ENCODE data around the gene MEOX1. TPM values are rescaled to one million over a fixed set of nuclear protein-coding genes. Genes with fewer than 3 reads are reported as not detected.

Gene MEOX1
- total and polyA plus RNA-seq, 8 donors: 1.2 to 5.1 (median 2.6) TPM; not detected in 3

DNA sequence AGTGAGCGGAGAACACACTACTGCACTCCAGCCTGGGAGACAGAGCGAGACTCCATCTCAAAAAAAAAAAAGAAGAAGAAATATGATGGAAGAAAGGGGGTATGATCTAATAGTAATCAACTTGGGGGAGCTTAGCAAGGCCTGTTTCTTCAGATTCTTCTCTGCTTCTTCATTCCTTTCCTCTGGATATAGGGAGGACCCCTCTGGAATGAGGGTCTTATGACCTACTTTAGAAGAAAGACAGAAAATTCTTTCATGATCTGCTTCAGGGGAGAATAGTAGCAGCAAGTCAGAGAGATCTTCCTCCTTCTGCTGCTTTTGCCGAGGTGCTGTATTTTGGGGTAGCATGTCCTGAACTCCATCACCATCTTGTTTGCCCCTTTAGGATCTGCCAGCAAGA is 70.7 kb downstream of the MEOX1 start:
- WGBS, 5 donors: 87 to 98% (median 97%) methylated on average over 3 of the region's 3 CpGs
- Histone ChIP-seq H3K27ac (peak overlapping the region in 4 of 5 donors; percentile 53 to 85 (median 76)), H3K36me3 (no peaks in the 10 kb centered on the region), H3K9me3 (no peaks in the 10 kb centered on the region), H3K27me3 (no peaks in the 10 kb centered on the region), H3K4me1 (peaks cover 3 to 14% (median 10%) of the 10 kb centered on the region in 4 donors), H3K4me3 (no peak overlapping the region)
- intact Hi-C loops (cut with DNase I; ENCODE audit: low total_unique reads): no loop called here
- TF ChIP-seq POLR2AphosphoS5 (IDR thresholded peaks at IDR 0.05) (no peak), POLR2A (IDR thresholded peaks at IDR 0.05) (no peak), EP300 (IDR thresholded peaks at IDR 0.05) (no peak)
- TF ChIP-seq, protein P1, sequence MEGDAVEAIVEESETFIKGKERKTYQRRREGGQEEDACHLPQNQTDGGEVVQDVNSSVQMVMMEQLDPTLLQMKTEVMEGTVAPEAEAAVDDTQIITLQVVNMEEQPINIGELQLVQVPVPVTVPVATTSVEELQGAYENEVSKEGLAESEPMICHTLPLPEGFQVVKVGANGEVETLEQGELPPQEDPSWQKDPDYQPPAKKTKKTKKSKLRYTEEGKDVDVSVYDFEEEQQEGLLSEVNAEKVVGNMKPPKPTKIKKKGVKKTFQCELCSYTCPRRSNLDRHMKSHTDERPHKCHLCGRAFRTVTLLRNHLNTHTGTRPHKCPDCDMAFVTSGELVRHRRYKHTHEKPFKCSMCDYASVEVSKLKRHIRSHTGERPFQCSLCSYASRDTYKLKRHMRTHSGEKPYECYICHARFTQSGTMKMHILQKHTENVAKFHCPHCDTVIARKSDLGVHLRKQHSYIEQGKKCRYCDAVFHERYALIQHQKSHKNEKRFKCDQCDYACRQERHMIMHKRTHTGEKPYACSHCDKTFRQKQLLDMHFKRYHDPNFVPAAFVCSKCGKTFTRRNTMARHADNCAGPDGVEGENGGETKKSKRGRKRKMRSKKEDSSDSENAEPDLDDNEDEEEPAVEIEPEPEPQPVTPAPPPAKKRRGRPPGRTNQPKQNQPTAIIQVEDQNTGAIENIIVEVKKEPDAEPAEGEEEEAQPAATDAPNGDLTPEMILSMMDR (IDR thresholded peaks at IDR 0.05): no peak
- no peak for DNase-seq

Small RNAs within 50 kb of the gene (small RNA-seq; reads per million reads assigned to genes)
- 0 reads per million in 4 donors for gene RF00017

Other genes starting within 250 kb of the MEOX1 start
- 100 to 1,000 TPM in 1 of 5 donors, 10 to 100 TPM in 3, 1 to 10 TPM in 1; 9.8 to 137 (median 28.6) TPM for gene DHX8, start 177.9 kb downstream of the MEOX1 start, total RNA-seq
- gene DHX8, start 177.9 kb downstream of the MEOX1 start, polyA plus RNA-seq: 10 to 100 TPM in 2 of 3 donors, 1 to 10 TPM in 1; 9.2 to 36.0 (median 13.8) TPM
- gene ETV4, start 115.6 kb downstream of the MEOX1 start, total RNA-seq: 1 to 10 TPM in 2 of 5 donors, under 1 TPM in 2, not detected in 1; 0.58 to 3.1 (median 1.0) TPM
- gene ETV4, start 115.6 kb downstream of the MEOX1 start, polyA plus RNA-seq: 1 to 10 TPM in 2 of 3 donors, not detected in 1; 1.6 to 4.4 TPM
- gene SOST, start 96.9 kb upstream of the MEOX1 start, total RNA-seq: not detected
- not detected for gene SOST, start 96.9 kb upstream of the MEOX1 start, polyA plus RNA-seq
- 10 to 100 TPM; 33.0 to 97.8 (median 88.8) TPM for gene DUSP3, start 117.1 kb upstream of the MEOX1 start, total RNA-seq
- gene DUSP3, start 117.1 kb upstream of the MEOX1 start, polyA plus RNA-seq: 10 to 100 TPM; 49.8 to 62.3 (median 51.7) TPM
- not detected for gene CFAP97D1, start 118.5 kb upstream of the MEOX1 start, total RNA-seq
- gene CFAP97D1, start 118.5 kb upstream of the MEOX1 start, polyA plus RNA-seq: not detected
- gene MPP3, start 171.2 kb upstream of the MEOX1 start, total RNA-seq: 10 to 100 TPM in 4 of 5 donors, 1 to 10 TPM in 1; 7.2 to 22.8 (median 17.4) TPM
- 1 to 10 TPM in 2 of 3 donors, under 1 TPM in 1; 0.31 to 9.3 (median 2.4) TPM for gene MPP3, start 171.2 kb upstream of the MEOX1 start, polyA plus RNA-seq
- gene CD300LG, start 185.3 kb upstream of the MEOX1 start, total RNA-seq: 1 to 10 TPM in 2 of 5 donors, under 1 TPM in 2, not detected in 1; 0.29 to 3.7 (median 1.5) TPM
- 1 to 10 TPM in 1 of 3 donors, under 1 TPM in 2; 0.37 to 1.1 (median 0.92) TPM for gene CD300LG, start 185.3 kb upstream of the MEOX1 start, polyA plus RNA-seq
- 1 to 10 TPM in 3 of 5 donors, under 1 TPM in 2; 0.43 to 6.4 (median 4.3) TPM for gene MPP2, start 245.6 kb upstream of the MEOX1 start, total RNA-seq
- 1 to 10 TPM; 1.1 to 2.0 (median 1.6) TPM for gene MPP2, start 245.6 kb upstream of the MEOX1 start, polyA plus RNA-seq

All from stomach (tissue), 9 donors.